HG03354 (cell line): Measurements from ENCODE around the gene ANKRD49.
"Not testable (repeated sequence)": the region's sequence is repeated elsewhere in the genome, so short reads cannot be mapped to it uniquely, and the experiment has no call there.

Experiments used
- ATAC-seq: cut with Tn5 transposase; IDR thresholded peaks from one replicate; pipeline ENCODE4 v1.9.1; 2021; ENCODE audit warnings: mild to moderate bottlenecking; ENCODE audit not compliant: unreplicated experiment, poor library complexity, severe bottlenecking

The ANKRD49 gene

GRCh38 chr11:94504689-94505293, 11.0 kb downstream of the ANKRD49 start:
- peak; percentile 68 for ATAC-seq

GRCh38 chr11:94506513-94506912, 12.7 kb downstream of the ANKRD49 start:
- ATAC-seq = not testable (repeated sequence)

GRCh38 chr11:94507485-94507884, 13.7 kb downstream of the ANKRD49 start:
- ATAC-seq = no peak

GRCh38 chr11:94511932-94512781, 18.4 kb downstream of the ANKRD49 start, which contains the start of gene C11orf97:
TSS of gene C11orf97 (plus strand) at chr11:94512461. CDS start at chr11:94512529, 68 bp downstream.
- ATAC-seq = peak; percentile 92

GRCh38 chr11:94513091-94513490, 19.3 kb downstream of the ANKRD49 start:
- ATAC-seq = peak; percentile 39

GRCh38 chr11:94515398-94515797, 21.6 kb downstream of the ANKRD49 start:
- ATAC-seq = no peak

- ATAC-seq = no peak
Measured at GRCh38 chr11:94516725-94517124, 22.9 kb downstream of the ANKRD49 start.

- no peak for ATAC-seq
Measured at GRCh38 chr11:94518300-94518699, 24.5 kb downstream of the ANKRD49 start.

GRCh38 chr11:94519478-94520084, 25.8 kb downstream of the ANKRD49 start:
- peak; percentile 54 for ATAC-seq

- ATAC-seq = peak; percentile 69
Measured at GRCh38 chr11:94521684-94522083, 27.9 kb downstream of the ANKRD49 start.

- ATAC-seq = no peak
Measured at GRCh38 chr11:94524341-94524740, 30.6 kb downstream of the ANKRD49 start.

GRCh38 chr11:94525546-94526324, 32.0 kb downstream of the ANKRD49 start:
- ATAC-seq = no peak

- no peak for ATAC-seq
Measured at GRCh38 chr11:94526645-94527438, 33.1 kb downstream of the ANKRD49 start.

- no peak for ATAC-seq
Measured at GRCh38 chr11:94528551-94528950, 34.8 kb downstream of the ANKRD49 start.

GRCh38 chr11:94532211-94532610, 38.4 kb downstream of the ANKRD49 start:
- no peak for ATAC-seq

- no peak for ATAC-seq
Measured at GRCh38 chr11:94533206-94533605, 39.4 kb downstream of the ANKRD49 start.

- no peak for ATAC-seq
Measured at GRCh38 chr11:94533696-94534630, 40.2 kb downstream of the ANKRD49 start.

- ATAC-seq = no peak
Measured at GRCh38 chr11:94536386-94536785, 42.6 kb downstream of the ANKRD49 start.
